Adrenal gland (tissue), 5 donors: Measurements from ENCODE around the gene AKR7A3.

ENCODE experiments used
- POLR2A ChIP-seq, 2 donors: fragments of 450-650 bp; IDR thresholded peaks; one replicate each; pipeline ENCODE4 v1.6.1; 2017; ENCODE audit warnings: antibody characterized with exemption in 2 of 2, mild to moderate bottlenecking in 2 of 2, moderate library complexity in 1 of 2
- TF ChIP-seq, protein P1 (sequence below), 6 experiments: fragments of 450-650 bp in 4 of 6; fragments of 200-600 bp in 2 of 6; sonication (generic) in 1 of 6; IDR thresholded peaks; 1 replicate in 5 of 6; 2 replicates in 1 of 6; pipeline versions ENCODE4 v1.5.1 to v1.8.0; 2016 to 2021; ENCODE audit warnings: antibody characterized with exemption in 6 of 6, mild to moderate bottlenecking in 2 of 6, moderate library complexity in 1 of 6
- donor health status: DM: no; HTN: no; CAD: no.

DNA sequence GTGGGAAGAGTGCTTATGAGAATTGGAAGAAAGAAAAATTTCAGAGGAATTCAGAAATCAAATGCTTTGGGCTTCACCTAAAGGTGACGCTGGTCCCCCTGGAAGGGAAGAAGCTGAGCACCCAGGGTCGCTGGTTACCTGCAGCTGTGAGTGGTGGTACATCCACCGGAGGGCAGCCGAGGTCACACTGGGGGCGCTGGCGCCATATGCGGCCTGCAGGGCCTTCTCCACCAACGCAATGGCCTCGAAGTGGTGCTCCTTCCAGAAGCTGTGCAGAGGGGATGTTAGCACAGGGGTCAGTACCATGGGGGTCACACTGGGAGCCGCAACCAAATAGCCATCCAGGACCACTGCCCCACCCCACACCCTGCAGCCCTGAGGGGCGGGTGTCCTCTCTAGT lies 17.3 kb upstream of the AKR7A3 start:
- TF ChIP-seq, protein P1, sequence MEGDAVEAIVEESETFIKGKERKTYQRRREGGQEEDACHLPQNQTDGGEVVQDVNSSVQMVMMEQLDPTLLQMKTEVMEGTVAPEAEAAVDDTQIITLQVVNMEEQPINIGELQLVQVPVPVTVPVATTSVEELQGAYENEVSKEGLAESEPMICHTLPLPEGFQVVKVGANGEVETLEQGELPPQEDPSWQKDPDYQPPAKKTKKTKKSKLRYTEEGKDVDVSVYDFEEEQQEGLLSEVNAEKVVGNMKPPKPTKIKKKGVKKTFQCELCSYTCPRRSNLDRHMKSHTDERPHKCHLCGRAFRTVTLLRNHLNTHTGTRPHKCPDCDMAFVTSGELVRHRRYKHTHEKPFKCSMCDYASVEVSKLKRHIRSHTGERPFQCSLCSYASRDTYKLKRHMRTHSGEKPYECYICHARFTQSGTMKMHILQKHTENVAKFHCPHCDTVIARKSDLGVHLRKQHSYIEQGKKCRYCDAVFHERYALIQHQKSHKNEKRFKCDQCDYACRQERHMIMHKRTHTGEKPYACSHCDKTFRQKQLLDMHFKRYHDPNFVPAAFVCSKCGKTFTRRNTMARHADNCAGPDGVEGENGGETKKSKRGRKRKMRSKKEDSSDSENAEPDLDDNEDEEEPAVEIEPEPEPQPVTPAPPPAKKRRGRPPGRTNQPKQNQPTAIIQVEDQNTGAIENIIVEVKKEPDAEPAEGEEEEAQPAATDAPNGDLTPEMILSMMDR (IDR thresholded peaks at IDR 0.05): no peak
- TF ChIP-seq POLR2A (IDR thresholded peaks at IDR 0.05): no peak
